ENCODE measurements around the gene SF1. TPM values are rescaled to one million over a fixed set of nuclear protein-coding genes. Genes with fewer than 3 reads are reported as not detected.
A peak's percentile ranks its signal among the peaks of the same experiment; 100 is the strongest.

SF1 gene
- total and polyA plus RNA-seq, 9 of the 15 experiments (the other 6 are each of a cell fraction or from before 2014, with no cell fraction given), result 13.1 to 334 (median 111) TPM

DNA sequence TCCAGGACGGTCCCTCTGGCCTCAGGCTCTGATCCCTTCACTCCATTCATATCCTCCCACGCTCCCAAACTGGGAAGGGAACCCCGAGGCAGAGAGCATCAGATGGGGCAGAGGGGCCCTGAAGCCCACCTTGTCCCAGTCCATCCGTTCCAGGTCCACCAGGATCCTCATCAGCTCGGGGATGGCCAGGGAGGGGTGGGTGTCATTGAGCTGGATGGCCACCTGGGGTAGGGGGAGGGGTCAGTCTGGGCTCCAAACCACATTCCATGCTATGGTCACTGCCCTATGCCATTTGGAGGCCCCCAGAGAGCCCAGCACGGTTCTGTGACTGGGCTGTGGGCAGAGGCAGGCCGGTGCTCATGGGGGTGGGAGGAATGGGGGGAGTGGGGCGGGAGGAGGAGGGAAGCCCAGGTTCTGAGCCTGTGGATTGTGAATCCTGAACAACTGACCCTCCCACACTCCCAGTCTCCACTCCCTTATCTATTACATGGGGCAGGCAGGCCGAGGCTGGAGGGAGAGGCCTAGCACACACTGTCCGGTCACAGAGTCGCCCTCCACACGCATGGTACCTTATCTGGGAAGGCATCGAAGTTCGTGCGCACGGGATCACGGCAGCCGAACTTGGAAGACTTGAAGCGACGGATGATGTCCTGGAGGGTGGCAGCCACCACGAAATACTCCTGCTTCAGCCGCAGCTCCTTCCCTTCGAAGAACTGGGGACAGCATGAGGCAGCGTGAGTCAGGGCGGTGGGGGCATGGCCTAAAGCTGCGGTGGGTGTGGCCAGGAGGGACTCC, 24.0 kb downstream of the SF1 start:
- FAIRE-seq, result peak; percentile 87
- WGBS (ENCODE audit: insufficient coverage, low coverage, missing lambda C conversion rate), result 21% methylated on average over 22 of the region's 26 CpGs
- Histone ChIP-seq H2AFZ (ENCODE audit: low read depth, low read length) (peak overlapping the region; percentile 93), H3K27ac (ENCODE audit: extremely low read depth, low read depth, low read length) (peak overlapping the region; percentile 59; the same call in 2 of the 3 replicates), H4K20me1 (replicated peaks; ENCODE audit: control insufficient read depth, insufficient read depth, low read length) (no peaks in the 10 kb centered on the region), H3K9me1 (ENCODE audit: control insufficient read depth, insufficient read depth, low read length) (no peaks in the 10 kb centered on the region), H3K79me2 (ENCODE audit: control insufficient read depth, insufficient read depth, low read length) (no peaks in the 10 kb centered on the region), H3K27me3 (ENCODE audit: control insufficient read depth in 2 of 2, insufficient read depth in 2 of 2, low read length in 2 of 2) (no peaks in the 10 kb centered on the region), H3K9me3 (replicated peaks; ENCODE audit: control insufficient read depth, insufficient read depth, low read depth, low read length) (no peaks in the 10 kb centered on the region), H3K4me1 (replicated peaks in 1 of 2; ENCODE audit: control insufficient read depth in 2 of 2, insufficient read depth in 2 of 2, low read length in 2 of 2) (peaks cover 11 to 56% of the 10 kb centered on the region in 2 experiments), H3K36me3 (ENCODE audit: control insufficient read depth, insufficient read depth, low read length) (no peaks in the 10 kb centered on the region), H3K4me3 (no peak overlapping the region), H3K4me2 (ENCODE audit: insufficient read depth, low read length) (peak overlapping the region; percentile 52; the same call in 1 of the 2 replicates), H3K9ac (ENCODE audit: insufficient read depth in 1 of 2, low read depth in 2 of 2, low read length in 2 of 2) (peak overlapping the region; percentile 48 to 82; a peak in 3 of 4 replicates)
- peak; percentile 81 for ATAC-seq
- intact Hi-C loops (cut with micrococcal nuclease), result no loop called here
- POLR2A ChIA-PET, result interaction anchor here (0.6 to 2.1 kb wide), 6 partner anchors 8 to 366 kb away, joined by 3 to 6 read pairs (median 4); no protein-coding TSS in a partner anchor
- no TSS peak for BruUV-seq (replicated peaks)
- DNase-seq (ENCODE audit: extremely low read depth in 1 of 4, low spot score in 3 of 4), result peak; percentile 79 to 82 (median 80)
- CTCF ChIA-PET (ENCODE audit: low intra/inter-chr PET ratio), result interaction anchor here (0.7 kb wide), 1 partner anchor 151 kb away, joined by 3 read pairs; no protein-coding TSS in a partner anchor
- in situ Hi-C loops (cut with MboI), result no loop called here
- peak; percentile 52 for TF ChIP-seq SMAD4 (CRISPR knock-in tag; conservative IDR thresholded peaks at IDR 0.05)
- TF ChIP-seq ZNF311 (CRISPR knock-in tag; IDR thresholded peaks at IDR 0.05), result no peak
- peak; percentile 17; the same call in 1 of the 2 replicates for TF ChIP-seq JUND (IDR thresholded peaks at IDR 0.05; ENCODE audit: borderline replicate concordance, low read depth, low read length)
- peak; percentile 33; the same call in 2 of the 3 replicates for TF ChIP-seq JUND (tag; IDR thresholded peaks at IDR 0.05; ENCODE audit: borderline replicate concordance, low read depth, low read length)
- TF ChIP-seq, protein P1, sequence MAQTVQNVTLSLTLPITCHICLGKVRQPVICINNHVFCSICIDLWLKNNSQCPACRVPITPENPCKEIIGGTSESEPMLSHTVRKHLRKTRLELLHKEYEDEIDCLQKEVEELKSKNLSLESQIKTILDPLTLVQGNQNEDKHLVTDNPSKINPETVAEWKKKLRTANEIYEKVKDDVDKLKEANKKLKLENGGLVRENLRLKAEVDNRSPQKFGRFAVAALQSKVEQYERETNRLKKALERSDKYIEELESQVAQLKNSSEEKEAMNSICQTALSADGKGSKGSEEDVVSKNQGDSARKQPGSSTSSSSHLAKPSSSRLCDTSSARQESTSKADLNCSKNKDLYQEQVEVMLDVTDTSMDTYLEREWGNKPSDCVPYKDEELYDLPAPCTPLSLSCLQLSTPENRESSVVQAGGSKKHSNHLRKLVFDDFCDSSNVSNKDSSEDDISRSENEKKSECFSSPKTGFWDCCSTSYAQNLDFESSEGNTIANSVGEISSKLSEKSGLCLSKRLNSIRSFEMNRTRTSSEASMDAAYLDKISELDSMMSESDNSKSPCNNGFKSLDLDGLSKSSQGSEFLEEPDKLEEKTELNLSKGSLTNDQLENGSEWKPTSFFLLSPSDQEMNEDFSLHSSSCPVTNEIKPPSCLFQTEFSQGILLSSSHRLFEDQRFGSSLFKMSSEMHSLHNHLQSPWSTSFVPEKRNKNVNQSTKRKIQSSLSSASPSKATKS (CRISPR knock-in tag; IDR thresholded peaks at IDR 0.05), result no peak
- TF ChIP-seq RCOR1 (IDR thresholded peaks at IDR 0.05; ENCODE audit: borderline replicate concordance in 1 of 2, low read depth in 2 of 2, low read length in 2 of 2), result peak in 1 of 2 experiments; percentile 46; a peak in 1 of 4 replicates
- no peak for TF ChIP-seq MTF1 (CRISPR knock-in tag; IDR thresholded peaks at IDR 0.05; ENCODE audit: borderline replicate concordance)
- TF ChIP-seq DIDO1 (tag; IDR thresholded peaks at IDR 0.05; ENCODE audit: low read depth), result no peak
- TF ChIP-seq ARNT (IDR thresholded peaks at IDR 0.05), result no peak
- no peak for TF ChIP-seq ZNF3 (CRISPR knock-in tag; IDR thresholded peaks at IDR 0.05)
- TF ChIP-seq, protein P2, sequence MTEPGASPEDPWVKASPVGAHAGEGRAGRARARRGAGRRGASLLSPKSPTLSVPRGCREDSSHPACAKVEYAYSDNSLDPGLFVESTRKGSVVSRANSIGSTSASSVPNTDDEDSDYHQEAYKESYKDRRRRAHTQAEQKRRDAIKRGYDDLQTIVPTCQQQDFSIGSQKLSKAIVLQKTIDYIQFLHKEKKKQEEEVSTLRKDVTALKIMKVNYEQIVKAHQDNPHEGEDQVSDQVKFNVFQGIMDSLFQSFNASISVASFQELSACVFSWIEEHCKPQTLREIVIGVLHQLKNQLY (CRISPR knock-in tag; conservative IDR thresholded peaks at IDR 0.05), result no peak
- TF ChIP-seq GATA2 (CRISPR knock-in tag; IDR thresholded peaks at IDR 0.05), result peak; percentile 86
- TF ChIP-seq ZKSCAN8 (CRISPR knock-in tag; IDR thresholded peaks at IDR 0.05), result no peak
- TF ChIP-seq GATAD2B (IDR thresholded peaks at IDR 0.05; ENCODE audit: borderline replicate concordance), result no peak
- TF ChIP-seq, protein P3, sequence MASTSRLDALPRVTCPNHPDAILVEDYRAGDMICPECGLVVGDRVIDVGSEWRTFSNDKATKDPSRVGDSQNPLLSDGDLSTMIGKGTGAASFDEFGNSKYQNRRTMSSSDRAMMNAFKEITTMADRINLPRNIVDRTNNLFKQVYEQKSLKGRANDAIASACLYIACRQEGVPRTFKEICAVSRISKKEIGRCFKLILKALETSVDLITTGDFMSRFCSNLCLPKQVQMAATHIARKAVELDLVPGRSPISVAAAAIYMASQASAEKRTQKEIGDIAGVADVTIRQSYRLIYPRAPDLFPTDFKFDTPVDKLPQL (IDR thresholded peaks at IDR 0.05; ENCODE audit: extremely low read depth, insufficient read length), result no peak
- TF ChIP-seq NFYB (IDR thresholded peaks at IDR 0.05; ENCODE audit: extremely low read depth, insufficient read length), result no peak
- TF ChIP-seq SMARCA4 (IDR thresholded peaks at IDR 0.05), result peak; percentile 44; the same call in 1 of the 2 replicates
- TF ChIP-seq MTA3 (IDR thresholded peaks at IDR 0.05; ENCODE audit: borderline replicate concordance), result peak; percentile 43; the same call in 1 of the 2 replicates
- 0 out of 2 replicates have a peak, but pooled peaks have one; percentile 22 for TF ChIP-seq BCOR (IDR thresholded peaks at IDR 0.05)

Measured in K562 (cell line).